Activated CD8-positive, alpha-beta memory T cell treated with anti-CD3 and anti-CD28 coated beads, Interleukin-2, amount 50 U/mL, for 1 hour (primary cell): ENCODE measurements around the gene DNM2.
"Not testable (repeated sequence)": the region's sequence is repeated elsewhere in the genome, so short reads cannot be mapped to it uniquely, and the experiment has no call there.

Source experiments
- DNase-seq: peaks from one replicate; pipeline ENCODE4 v3.0.0-alpha.2; 2020; ENCODE audit errors: extremely low read depth

The DNM2 gene

DNA sequence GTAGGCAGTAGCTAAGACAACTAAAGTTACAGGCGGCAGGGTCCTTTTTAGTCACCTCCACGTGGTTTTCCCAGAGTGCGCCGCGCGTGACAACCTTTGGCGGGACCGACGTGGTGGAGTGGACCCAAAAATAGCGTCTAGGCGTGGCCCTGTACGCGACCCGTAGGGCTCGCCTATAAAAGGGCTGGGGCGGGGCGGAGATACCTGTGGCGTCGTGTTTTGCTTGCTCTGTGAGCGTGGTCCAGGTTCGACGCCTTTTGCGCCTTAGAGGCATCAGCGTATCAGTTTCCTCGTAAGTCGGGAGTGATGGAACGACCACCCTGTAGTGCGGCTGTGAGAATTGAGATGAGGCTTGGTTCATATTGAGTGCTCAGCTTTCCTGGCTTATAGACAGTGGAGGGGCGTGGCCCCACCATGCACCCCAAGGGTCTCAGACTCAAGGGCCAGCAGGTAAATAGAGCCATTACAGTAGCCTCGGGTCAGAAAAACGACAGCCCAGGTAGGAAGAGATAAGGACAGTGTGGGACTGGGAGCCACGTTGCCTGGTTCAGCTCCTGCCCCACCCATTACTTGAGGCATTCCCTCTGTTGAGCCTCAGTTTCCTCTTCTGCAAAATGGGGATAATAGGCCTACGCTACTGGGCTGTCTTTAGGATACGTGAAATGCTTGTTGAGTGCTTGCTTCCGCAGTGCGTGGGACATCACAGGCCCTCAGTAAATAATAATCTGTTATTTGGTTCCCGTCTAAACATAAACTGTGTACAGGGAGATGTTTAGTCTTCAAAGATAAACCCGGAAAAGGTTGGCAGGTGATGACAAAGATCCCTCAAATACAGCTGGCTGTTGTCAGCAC, 118.8 kb downstream of the DNM2 start:
- DNase-seq: peak; percentile 69

DNA sequence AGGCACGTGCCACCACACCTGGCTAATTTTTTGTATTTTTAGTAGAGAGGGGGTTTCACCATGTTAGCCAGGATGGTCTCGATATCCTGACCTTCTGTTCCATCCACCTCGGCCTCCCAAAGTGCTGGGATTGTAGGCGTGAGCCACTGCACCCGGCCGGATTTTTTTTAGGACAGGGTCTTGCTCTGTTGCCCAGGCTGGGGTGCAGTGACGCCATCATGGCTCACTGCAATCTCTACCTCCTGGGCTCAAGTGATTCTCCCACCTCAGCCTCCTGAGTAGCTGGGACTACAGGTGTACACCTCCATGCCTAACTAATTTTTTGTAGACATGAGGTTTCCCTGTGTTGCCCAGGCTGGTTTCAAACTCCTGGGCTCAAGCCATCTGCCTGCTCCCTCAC, 119.8 kb downstream of the DNM2 start:
- DNase-seq: not testable (repeated sequence)

DNA sequence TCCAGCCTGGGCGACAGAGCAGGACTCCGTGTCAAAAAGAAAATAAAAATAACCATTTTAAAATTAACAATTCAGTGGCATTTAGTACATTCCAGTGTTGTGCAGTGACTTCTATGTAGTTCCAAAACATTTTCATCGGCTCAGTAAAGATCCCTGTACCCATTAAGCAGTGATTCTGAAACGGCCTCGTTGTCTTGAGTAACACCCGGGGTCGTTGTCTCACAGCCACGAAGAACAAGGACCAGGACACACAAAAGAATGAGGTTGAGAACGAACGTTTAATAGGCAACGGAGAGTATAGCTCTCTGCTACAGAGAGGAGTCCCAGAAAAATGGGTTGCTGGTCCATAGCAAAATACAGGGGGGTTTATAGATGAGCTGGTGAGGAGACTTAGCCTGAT, 120.5 kb downstream of the DNM2 start:
- DNase-seq: no peak

DNA sequence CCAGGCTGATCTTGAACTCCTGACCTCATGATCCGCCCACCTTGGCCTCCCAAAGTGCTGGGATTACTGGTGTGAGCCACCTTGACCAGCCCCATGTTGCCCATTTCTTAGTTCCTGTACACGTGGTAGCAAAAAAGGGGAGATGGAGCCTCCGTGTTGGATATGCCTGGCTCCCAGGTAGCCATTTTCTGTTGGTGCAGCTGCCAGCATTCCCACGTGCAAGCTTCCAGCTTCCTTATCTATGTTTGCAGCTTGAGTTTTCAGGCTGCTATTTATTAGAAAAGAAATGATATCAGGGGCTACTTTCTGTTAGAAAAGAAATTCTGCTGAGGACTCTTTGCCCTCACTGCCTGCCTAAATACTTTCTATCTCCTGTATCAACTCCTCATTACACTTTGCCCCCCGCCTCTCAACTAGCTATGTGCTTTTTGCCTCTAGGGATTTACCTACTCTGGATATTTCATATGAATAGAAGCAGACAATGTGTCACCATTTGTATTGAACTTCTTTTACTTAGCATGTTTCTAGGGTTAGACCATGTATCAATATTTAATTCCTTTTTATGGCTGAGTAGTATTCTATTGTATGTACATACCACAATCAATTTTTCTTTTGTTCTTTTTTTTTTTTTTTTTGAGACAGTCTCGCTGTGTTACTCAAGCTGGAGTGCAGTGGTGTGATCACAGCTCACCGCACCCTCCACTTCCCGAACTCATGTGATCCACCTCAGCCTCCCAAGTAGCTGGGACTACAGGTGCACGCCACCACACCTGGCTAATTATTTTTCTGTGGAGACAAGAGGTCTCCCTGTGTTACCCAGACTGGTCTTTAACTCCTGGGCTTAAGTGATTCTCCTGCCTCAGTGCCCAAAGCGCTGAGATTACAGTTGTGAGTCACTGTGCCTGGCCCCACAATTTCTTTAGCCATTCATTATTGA, 121.5 kb downstream of the DNM2 start:
- DNase-seq: no peak

DNA sequence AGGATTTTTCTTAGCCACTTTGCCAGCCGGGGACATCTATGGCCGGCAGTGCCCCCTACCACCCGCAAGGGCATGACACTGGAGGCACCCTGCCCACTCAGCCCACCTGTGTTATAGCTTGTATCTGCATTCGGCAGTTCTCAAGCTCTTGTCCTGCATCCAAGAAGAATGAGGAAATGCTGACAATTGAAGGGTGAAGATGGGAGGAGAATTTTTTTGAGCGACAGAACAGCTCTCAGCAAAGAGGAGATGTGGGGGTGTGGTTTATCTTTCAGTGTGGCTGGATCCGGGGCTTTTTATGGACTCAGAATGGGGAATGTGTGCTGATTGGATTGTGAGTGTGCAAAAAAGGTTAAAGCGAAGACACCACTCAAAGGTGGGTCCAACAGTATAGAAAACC, 124.9 kb downstream of the DNM2 start:
- no peak for DNase-seq

DNA sequence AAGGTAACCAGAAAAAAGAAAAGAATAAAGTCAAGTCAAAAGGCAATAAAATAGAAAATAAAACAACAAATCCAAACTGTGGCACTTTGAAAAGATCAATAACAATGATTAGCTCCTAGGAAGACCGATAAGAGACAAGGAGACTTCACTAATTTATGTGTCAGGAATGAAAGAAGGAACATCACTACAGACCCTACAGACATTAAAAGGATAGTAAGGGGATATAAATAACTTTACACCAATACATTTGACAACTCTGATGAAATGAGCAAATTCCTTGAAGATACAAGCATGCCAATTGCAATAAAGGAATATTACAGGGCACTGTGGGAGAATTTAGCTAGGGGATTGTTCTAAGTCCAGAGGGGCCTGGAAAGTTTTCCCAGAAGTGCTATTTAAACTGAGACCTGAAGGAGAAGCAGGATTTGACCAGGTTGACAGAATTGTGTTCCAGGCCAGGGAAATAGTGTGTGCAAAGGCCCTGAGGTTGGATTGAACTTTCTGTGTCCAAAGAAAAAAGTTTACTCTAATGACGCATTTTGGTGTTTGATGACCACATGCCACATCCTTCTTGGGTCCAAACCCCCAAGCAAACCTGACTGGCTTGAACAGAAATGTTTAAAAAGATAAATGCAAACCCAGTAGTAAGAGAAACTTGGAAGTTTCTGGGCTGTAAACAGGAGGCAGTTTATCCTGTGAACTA, 128.8 kb downstream of the DNM2 start:
- DNase-seq: no peak

DNA sequence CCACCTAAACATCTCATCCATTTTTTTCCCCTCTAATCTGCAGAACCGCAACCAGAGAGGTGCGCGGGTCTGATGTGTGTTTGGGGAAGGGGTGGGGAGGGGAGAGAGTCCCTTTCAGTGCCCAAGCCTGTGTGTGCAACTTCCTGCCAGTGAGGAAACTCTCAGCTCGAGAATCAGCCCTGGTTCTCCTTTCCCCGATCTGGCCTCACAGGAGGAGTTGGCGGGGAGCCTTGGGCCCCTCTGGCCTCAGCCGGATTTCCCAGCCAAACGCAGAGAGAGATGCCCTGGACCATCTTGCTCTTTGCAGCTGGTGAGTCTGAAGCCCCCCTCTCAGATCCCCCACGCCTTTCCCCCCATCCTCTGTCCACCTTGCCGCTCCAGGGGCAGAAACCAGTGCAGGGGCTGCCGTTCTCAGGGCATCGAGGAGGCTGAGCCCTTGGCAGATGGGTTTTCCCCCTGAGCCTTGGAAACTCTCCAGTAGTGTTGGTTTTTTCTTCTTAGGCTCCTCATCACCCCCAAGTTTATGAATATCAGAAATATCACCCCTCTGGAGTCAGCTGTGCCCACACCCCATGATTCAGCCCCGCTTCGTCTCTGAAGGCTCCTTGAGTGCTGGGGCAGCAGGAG, 130.5 kb downstream of the DNM2 start, which contains the start of gene C19orf38:
TSS of gene C19orf38 (plus strand) at position 186 of the 627 bp plus-strand sequence. CDS start at position 280, 94 bp downstream.
- DNase-seq: no peak

DNA sequence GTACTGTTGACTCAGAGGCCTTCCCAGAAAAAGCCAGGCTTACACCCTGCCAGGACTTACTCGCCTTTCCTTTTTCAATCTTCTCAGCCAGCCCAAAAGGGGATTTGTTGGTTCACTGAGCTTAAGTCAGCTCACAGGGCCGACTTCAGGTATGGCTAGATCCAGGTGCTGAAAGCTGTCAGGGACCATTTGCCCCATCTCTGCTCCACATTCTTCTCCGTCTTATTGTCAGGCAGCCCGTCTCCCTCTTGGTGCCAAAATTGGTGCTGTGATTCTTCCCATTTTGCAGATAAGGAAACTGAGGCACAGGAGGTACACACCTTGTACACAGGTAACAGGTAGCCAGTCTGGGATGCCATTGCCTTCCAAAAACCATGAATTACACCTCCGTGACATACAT, 132.8 kb downstream of the DNM2 start:
- DNase-seq: no peak

DNA sequence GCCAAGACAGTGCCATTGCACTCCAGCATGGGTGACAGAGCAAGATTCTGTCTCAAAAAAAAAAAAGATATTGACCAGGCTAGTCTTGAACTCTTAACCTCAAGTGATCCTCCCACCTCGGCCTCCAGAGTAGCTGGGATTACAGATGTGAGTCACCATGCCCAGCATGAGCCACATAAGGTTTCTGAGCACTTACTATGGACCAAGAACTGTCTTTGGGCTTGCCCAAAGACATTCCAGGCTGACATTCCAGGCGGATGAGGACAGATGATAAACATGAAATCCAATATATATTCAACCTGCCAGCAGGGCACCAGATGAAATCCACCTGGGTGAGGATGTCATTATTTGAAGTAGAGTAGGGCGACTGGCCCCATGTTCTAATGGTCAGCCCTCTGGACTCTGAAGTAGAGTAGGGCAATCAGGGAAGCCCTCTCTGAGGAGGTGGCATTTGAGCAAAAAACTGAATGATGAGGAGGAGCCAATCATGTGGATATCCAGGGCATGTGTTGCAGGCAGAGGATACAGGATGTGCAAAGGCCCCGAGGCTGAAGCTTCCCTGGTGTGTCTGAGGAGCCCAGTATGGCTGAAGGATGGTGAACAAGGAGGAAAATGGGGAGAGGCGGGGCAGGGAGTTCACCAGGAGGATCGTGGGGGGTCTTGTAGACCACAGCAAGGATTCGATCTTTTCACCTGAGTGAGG, 134.4 kb downstream of the DNM2 start:
- no peak for DNase-seq

DNA sequence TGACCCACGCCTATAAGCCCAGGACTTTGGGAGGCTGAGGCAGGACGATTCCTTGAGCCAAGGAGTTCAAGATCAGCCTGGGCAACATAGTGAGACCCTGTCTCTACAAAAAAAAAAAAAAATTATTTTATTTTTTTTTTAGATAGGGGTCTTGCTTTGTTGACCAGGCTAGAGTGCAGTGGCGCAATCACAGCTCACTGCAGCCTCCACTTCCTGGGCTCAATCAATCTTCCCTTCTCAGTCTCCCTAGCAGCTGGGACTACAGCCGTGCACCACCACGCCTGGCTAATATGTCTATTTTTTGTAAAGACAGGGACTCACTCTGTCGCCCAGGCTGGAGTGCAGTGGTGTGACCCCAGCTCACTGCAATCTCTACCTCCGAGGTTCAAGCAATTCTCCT, 135.1 kb downstream of the DNM2 start:
- no peak for DNase-seq

DNA sequence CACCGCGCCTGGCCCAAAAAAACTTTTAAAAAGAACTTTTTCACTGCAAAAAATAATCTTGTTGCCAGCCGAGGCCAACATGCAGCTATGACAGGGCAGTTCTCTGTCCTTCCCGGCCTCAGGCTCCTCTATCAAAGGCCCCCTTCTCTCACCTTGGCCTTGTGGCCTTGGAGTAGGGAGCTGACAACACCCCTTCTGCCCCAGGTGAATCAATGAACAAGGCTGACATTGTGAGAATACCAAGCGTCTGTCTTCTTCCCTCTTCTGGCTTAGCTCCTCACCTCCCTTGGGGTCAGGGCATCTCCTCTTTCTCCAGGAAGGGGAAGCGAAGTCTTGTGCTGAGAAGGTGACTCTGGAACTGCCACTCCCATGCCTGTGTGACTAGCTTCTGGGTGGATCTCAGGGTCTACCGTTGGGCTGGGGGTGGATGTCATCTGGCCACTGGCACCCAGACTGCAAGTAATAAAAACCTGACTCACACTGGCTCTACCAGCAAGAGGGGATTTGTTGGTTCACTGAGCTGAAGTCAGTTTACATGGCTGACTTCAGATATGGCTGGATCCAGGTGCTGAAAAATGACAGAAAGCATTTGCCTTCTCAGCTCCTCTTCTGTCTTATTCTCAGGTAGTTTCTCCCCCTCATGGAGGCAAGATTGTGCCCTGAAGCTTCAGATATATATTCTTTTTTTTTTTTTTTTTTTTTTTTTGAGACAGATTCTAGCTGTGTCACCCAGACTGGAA, 136.6 kb downstream of the DNM2 start:
- no peak for DNase-seq

DNA sequence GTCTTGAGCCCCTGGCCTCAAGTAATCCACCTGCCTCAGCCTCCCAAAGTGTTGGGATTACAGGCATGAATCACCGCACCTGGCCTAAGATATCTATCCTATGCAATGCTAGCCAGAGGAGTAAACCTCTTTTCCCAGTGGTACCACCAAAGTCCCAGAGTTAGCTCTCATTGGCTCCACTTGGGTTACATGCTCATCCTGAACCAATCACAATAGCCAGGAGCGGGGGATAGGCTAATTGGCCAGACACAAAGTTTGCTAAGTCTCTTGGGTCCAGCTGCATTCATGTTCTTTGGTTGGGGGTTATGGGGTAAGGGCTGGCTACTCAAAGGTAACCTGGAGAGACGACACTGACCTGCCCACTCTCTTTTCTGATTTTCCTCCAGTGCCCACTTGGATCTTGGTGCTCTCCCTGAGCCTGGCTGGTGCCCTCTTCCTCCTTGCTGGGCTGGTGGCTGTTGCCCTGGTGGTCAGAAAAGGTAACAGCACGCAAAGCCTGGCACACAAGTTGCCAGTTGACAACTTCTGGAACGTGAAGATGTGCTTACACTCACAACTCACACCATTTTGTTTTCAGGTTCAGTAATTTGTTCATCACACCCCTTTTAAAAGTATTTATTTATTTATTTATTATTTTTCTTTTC, 138.1 kb downstream of the DNM2 start:
- no peak for DNase-seq

DNA sequence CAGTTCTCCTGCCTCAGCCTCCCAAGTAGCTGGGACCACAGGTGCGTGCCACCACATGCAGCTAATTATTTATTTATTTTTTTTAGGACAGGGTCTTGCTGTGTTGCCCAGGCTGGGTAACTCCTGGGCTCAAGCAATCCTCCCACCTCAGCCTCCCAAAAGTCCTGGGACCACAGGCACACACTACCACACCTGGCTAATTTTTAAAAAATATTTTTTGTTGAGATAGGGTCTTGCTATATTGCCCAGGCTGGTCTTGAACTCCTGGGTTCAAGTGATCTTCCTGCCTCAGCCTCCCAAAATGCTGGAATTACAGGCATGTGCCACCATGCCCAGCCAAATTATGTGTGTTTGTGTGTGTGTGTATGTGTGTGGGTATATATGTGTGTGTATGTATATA, 139.0 kb downstream of the DNM2 start:
- DNase-seq: not testable (repeated sequence)

DNA sequence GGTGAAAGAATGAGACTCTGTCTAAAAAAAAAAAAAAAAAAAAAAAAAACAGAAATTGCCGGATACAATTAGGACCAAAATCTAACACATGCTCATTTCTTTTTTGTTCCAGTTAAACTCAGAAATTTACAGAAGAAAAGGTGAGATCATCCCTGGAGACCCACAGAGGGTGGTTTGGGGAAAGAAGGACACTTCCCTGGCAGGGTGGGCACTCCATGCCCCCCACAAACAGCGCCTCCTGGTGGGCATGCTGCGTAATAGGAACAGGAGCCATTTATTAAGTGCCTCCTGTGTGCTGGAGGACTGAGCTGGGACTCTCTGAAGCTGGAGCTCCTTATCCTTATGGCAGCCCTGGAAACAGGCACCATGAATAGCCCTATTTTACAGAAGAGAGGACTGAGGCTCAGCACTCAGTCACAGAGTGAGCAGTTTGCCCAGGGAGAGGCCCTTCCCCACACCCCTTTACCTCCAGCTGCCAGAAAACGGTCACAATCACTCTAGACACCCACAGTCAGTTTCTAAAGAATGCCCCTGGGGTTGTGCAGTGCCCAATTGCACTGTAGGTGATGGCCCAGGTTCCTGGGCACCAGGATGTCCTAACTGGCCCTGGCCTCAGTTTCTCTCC, 140.4 kb downstream of the DNM2 start:
- no peak for DNase-seq

DNA sequence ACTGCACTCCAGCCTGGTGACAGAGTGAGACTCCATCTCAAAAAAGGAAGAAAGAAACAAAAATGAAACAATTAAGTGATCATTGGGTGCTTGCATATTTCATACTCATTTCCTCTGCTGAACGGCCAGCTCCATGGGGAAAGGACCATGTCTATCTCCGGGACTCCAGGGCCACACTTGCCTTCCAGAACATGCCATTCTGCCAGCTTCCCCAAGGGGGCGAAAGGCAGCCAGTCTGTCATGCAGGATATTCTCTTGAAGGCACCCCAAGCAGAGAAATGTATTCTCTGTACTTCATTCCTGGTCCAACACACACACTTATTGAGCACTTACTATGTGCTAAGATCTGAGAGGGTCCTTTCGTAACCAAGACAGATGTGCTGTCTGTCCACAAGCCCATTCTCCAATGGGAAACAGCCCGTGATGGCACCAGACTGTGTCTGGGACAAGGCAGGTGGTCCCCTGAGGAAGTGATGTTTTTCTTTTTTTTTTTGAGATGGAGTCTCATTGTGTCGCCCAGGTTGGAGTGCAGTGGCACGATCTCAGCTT, 143.3 kb downstream of the DNM2 start:
- no peak for DNase-seq

DNA sequence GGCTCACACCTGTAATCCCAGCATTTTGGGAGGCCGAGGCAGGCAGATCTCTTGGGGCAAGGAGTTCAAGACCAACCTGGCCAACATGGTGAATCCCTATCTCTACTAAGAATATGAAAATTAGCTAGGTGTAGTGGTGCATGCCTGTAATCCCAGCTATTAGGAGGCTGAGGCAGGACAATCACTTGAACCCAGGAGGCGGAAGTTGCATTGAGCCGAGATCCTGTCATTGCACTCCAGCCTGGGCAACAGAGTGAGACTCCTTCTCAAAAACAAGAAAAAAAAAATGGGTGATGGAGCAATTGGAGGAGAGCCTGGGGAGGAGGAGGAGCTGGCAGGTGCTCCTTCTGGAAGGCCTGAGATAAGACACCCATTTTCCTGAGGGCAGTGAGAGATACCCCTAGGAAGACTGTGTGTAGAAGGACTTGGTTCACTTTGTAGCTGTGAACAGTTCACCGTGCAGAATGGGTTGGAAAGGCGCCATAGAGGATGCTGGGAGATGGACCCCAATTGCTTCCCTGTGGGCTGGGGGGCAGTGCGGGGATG, 144.8 kb downstream of the DNM2 start:
- no peak for DNase-seq

DNA sequence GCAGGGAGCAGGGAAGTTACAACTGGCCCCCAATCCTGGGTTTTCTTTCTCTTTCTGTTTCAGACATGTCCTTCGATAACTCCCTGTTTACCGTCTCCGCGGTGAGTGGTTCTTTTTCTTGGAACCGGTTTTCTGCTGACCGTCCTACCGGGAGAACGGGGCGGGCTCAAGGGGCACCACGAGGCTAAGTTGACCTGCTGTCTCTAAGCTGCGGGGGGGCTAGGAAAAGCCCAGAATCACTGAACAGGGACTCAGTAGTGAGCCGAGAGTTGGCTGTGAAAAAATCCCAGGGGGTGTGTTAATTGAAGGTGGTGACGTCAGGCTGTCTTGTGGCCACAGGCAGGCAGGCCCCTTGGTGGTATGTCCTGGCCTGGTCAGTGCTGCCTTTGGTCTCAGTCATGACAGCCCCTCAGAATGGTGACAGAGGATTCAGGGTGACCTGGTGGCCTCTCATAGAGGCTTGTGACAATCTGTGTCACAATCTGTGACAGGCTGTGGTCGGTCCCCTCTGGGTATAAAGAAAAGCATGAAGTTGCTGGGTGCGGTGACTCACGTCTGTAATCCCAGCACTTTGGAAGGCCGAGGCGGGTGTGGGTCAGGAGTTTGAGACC, 145.3 kb downstream of the DNM2 start:
- DNase-seq: no peak

DNA sequence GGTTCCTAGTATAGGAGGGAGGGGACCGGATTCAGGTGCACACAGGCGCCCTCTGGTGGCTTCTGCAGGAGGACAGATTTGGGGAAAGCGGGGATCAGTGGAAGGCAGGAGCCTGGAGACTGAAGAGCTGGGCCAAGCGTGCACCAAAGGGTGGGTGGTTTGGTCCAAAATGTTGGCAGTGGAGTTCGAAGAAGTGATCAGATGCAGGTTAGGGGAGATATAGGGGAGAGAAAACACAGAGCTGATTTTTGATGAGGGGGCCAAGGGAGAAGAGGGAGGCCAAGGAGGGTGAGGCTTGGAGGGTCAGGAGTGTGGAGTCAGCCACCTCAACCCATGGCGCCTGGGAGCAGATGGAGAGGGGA, 146.6 kb downstream of the DNM2 start:
- DNase-seq: peak; percentile 43
